OCI-LY1 (cell line): ENCODE results near the gene NAA35.
A peak's percentile ranks its signal among the peaks of the same experiment; 100 is the strongest.

Source experiments
- H2AFZ ChIP-seq: fragments of 200-600 bp; sonication (generic), shearing (Covaris generic); 2 replicates; pipeline ENCODE4 v1.6.0; 2014; ENCODE audit warnings: antibody characterized with exemption, mild to moderate bottlenecking, low read length
- H3F3A ChIP-seq: fragments of 200-600 bp; sonication (generic), shearing (Covaris generic); 2 replicates; pipeline ENCODE4 v1.6.0; 2014; ENCODE audit warnings: mild to moderate bottlenecking, antibody characterized with exemption, low read length, moderate library complexity; ENCODE audit not compliant: insufficient read depth
- H3K27ac ChIP-seq: fragments of 200-600 bp; sonication (generic); 2 replicates; pipeline ENCODE4 v1.5.1; 2014; ENCODE audit warnings: low read length, mixed run types, mild to moderate bottlenecking, low read depth; ENCODE audit not compliant: poor library complexity, severe bottlenecking
- H3K27me3 ChIP-seq: fragments of 200-600 bp; sonication (generic); 2 replicates; pipeline ENCODE4 v1.6.0; 2014; ENCODE audit warnings: antibody characterized with exemption, mild to moderate bottlenecking, low read length, moderate library complexity; ENCODE audit not compliant: insufficient read depth
- H3K36me3 ChIP-seq: fragments of 200-600 bp; sonication (generic); 2 replicates; pipeline ENCODE4 v1.6.1; 2014; ENCODE audit warnings: mild to moderate bottlenecking, antibody characterized with exemption, low read length, moderate library complexity, mixed read lengths; ENCODE audit not compliant: insufficient read depth
- H3K4me1 ChIP-seq: fragments of 200-600 bp; sonication (generic); 2 replicates; pipeline ENCODE4 v1.5.1; 2014; ENCODE audit warnings: mild to moderate bottlenecking, low read length, moderate library complexity; ENCODE audit not compliant: insufficient read depth, severe bottlenecking
- H3K4me2 ChIP-seq: fragments of 200-600 bp; sonication (generic), shearing (Covaris generic); 2 replicates; pipeline ENCODE4 v1.6.1; 2014; ENCODE audit warnings: low read length
- H3K4me3 ChIP-seq: fragments of 200-600 bp; sonication (generic); 2 replicates; pipeline ENCODE4 v1.5.1; 2014; ENCODE audit warnings: low read length, low read depth, mild to moderate bottlenecking, mixed read lengths; ENCODE audit not compliant: poor library complexity, severe bottlenecking
- H3K79me2 ChIP-seq: fragments of 200-600 bp; shearing (Covaris generic); 2 replicates; pipeline ENCODE4 v1.6.1; 2016; ENCODE audit warnings: mixed run types, low read length, mixed read lengths; ENCODE audit not compliant: insufficient read depth
- H3K9ac ChIP-seq: fragments of 200-600 bp; sonication (generic), shearing (Covaris generic); 2 replicates; pipeline ENCODE4 v1.6.1; 2014; ENCODE audit warnings: mild to moderate bottlenecking, low read length, mixed read lengths
- H3K9me2 ChIP-seq: fragments of 200-600 bp; sonication (generic), shearing (Covaris generic); 2 replicates; pipeline ENCODE4 v1.6.1; 2014; ENCODE audit warnings: low read depth, mild to moderate bottlenecking, low read length, mixed read lengths
- H3K9me3 ChIP-seq: fragments of 200-600 bp; shearing (Covaris generic); 2 replicates; pipeline ENCODE4 v1.6.1; 2014; ENCODE audit warnings: low read length, mixed read lengths
- H4K20me1 ChIP-seq: fragments of 200-600 bp; sonication (generic), shearing (Covaris generic); 2 replicates; pipeline ENCODE4 v1.6.0; 2016; ENCODE audit warnings: mild to moderate bottlenecking, low read length; ENCODE audit not compliant: insufficient read depth
- EZH2 ChIP-seq: fragments of 200-600 bp; sonication (generic), shearing (Covaris generic); IDR thresholded peaks from 2 replicates; pipeline ENCODE4 v1.8.0; 2017; ENCODE audit warnings: borderline replicate concordance, mixed run types, mild to moderate bottlenecking, antibody characterized with exemption, low read length, moderate library complexity, mixed read lengths
- TF ChIP-seq, protein P1 (sequence below): fragments of 200-600 bp; sonication (generic), shearing (Covaris generic); IDR thresholded peaks from 2 replicates; pipeline ENCODE4 v1.5.1; 2017; ENCODE audit warnings: mild to moderate bottlenecking, antibody characterized with exemption, low read length, moderate library complexity, mixed read lengths

The NAA35 gene

DNA sequence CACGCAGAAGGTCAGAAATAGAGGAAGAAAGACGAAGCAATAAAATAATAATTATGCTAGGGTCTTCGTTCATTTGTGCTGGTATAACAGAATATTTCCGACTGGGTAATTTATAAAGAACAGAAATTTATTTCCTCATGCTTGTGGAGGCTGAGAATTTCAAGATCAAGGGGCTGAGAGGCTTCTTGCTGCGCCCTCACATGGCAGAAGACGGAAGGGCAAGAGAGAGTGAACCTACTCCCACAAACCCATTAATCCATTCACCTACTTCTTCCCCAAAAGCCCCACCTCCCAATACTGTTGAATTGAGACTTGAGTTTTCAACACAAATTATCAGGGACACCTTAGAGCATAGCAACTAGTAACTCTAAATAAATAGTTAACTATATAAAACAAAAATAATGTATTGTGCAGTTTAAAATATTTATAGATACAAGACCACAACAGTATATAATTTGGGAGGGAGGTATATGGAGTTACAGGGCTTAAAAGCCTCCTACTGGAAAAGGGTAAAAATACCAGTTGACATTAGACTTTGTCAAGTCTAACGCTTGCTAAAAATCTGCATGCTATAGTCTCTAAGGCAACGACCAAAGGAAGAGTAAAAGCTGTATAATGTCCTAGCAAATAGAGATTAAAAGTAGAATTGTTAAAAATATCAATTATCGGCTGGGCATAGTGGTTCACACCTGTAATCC is 40.3 kb upstream of the NAA35 start:
- Histone ChIP-seq H4K20me1 (no peaks in the 10 kb centered on the region), H3K79me2 (no peaks in the 10 kb centered on the region), H3K9me3 (no peaks in the 10 kb centered on the region), H2AFZ (no peak overlapping the region), H3K9me2 (no peaks in the 10 kb centered on the region), H3K4me3 (no peak overlapping the region), H3K9ac (no peak overlapping the region), H3K27ac (no peak overlapping the region), H3K27me3 (no peaks in the 10 kb centered on the region), H3K4me1 (no peaks in the 10 kb centered on the region), H3K36me3 (no peaks in the 10 kb centered on the region), H3F3A (no peaks in the 10 kb centered on the region), H3K4me2 (no peak overlapping the region)
- TF ChIP-seq, protein P1, sequence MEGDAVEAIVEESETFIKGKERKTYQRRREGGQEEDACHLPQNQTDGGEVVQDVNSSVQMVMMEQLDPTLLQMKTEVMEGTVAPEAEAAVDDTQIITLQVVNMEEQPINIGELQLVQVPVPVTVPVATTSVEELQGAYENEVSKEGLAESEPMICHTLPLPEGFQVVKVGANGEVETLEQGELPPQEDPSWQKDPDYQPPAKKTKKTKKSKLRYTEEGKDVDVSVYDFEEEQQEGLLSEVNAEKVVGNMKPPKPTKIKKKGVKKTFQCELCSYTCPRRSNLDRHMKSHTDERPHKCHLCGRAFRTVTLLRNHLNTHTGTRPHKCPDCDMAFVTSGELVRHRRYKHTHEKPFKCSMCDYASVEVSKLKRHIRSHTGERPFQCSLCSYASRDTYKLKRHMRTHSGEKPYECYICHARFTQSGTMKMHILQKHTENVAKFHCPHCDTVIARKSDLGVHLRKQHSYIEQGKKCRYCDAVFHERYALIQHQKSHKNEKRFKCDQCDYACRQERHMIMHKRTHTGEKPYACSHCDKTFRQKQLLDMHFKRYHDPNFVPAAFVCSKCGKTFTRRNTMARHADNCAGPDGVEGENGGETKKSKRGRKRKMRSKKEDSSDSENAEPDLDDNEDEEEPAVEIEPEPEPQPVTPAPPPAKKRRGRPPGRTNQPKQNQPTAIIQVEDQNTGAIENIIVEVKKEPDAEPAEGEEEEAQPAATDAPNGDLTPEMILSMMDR: peak; percentile 48
- TF ChIP-seq EZH2: no peak

GRCh38 chr9:85904975-85905374 is 36.0 kb upstream of the NAA35 start:
- no peaks in the 10 kb centered on the region for H4K20me1 ChIP-seq
- H3F3A ChIP-seq: no peaks in the 10 kb centered on the region
- H3K79me2 ChIP-seq: no peaks in the 10 kb centered on the region
- H3K4me2 ChIP-seq: no peak overlapping the region
- no peak overlapping the region for H3K9ac ChIP-seq
- no peaks in the 10 kb centered on the region for H3K4me1 ChIP-seq
- no peaks in the 10 kb centered on the region for H3K27me3 ChIP-seq
- no peaks in the 10 kb centered on the region for H3K9me2 ChIP-seq
- H2AFZ ChIP-seq: no peak overlapping the region
- H3K27ac ChIP-seq: no peak overlapping the region
- no peak for TF ChIP-seq EZH2
- TF ChIP-seq, protein P1: no peak
- no peaks in the 10 kb centered on the region for H3K36me3 ChIP-seq
- H3K9me3 ChIP-seq: no peaks in the 10 kb centered on the region
- no peak overlapping the region for H3K4me3 ChIP-seq

DNA sequence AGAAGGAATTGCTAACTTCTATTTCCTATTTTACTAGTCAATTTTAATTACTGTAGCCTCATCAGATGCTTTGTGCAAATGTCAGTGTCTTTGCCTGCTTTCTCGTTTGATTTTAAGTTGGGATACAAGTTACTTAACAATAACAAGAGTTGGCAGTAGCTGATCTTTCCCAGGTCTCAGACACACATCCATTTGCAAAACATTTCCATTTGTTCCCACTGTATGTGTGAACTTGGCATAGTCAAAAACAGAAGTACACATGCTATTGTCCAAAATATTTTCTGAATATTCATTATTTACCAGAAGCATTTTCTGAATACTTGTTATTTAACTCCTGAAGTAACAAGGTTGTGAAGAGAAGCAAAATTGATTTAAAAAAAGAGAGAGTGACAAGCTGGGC is 35.0 kb upstream of the NAA35 start:
- Histone ChIP-seq H3F3A (no peaks in the 10 kb centered on the region), H3K9me2 (no peaks in the 10 kb centered on the region), H4K20me1 (no peaks in the 10 kb centered on the region), H3K4me2 (no peak overlapping the region), H3K4me3 (no peak overlapping the region), H3K27me3 (no peaks in the 10 kb centered on the region), H2AFZ (no peak overlapping the region), H3K36me3 (no peaks in the 10 kb centered on the region), H3K79me2 (no peaks in the 10 kb centered on the region), H3K4me1 (no peaks in the 10 kb centered on the region), H3K27ac (no peak overlapping the region), H3K9ac (no peak overlapping the region), H3K9me3 (no peaks in the 10 kb centered on the region)
- TF ChIP-seq, protein P1: no peak
- no peak for TF ChIP-seq EZH2
